A549 treated with AZD9567 at 1 μM for 4 hours (cell line): ENCODE data around the gene ADH6. TPM values are rescaled to one million over a fixed set of nuclear protein-coding genes. Genes with fewer than 3 reads are reported as not detected.

Source experiments
- total RNA-seq: library from RNA; stranded (reverse); fragments of 200-300 nt; extraction: Qiagen RNA extraction; gene quantifications from 5 replicates; pipeline ENCODE4 v1.2.3, GENCODE V29; 2022; ENCODE audit not compliant: insufficient read depth

ADH6 gene
- 0.02 to 0.05 TPM in 2 of 5 replicates, not detected in the others for total RNA-seq

GRCh38 chr4:99219072-99219471 is at the start of gene ADH6:
Gene ADH6 (minus strand): TSS chr4:99219246. CDS start chr4:99219152, 94 bp downstream.

Other genes with a start within 250 kb of the ADH6 start
- gene METAP1, start 223.5 kb downstream of the ADH6 start, total RNA-seq = 44.0 to 63.1 TPM (median 52.1 TPM) in 5 replicates
- gene ADH5, start 130.5 kb downstream of the ADH6 start, total RNA-seq = 102 to 113 TPM (median 106 TPM) in 5 replicates
- not detected in 5 replicates for gene ADH4, start 74.9 kb downstream of the ADH6 start, total RNA-seq
- not detected in 5 replicates for gene ADH1A, start 71.7 kb upstream of the ADH6 start, total RNA-seq
- not detected in 5 replicates for gene ADH1B, start 102.2 kb upstream of the ADH6 start, total RNA-seq
- gene ADH1C, start 133.5 kb upstream of the ADH6 start, total RNA-seq = not detected in 5 replicates
- gene ADH7, start 216.1 kb upstream of the ADH6 start, total RNA-seq = not detected in 5 replicates